ENCODE measurements around the gene ZNF385B. TPM values are rescaled to one million over a fixed set of nuclear protein-coding genes. Genes with fewer than 3 reads are reported as not detected.

ZNF385B gene
- total RNA-seq, 1 experiment from 2014 or later = 0.28 TPM

DNA sequence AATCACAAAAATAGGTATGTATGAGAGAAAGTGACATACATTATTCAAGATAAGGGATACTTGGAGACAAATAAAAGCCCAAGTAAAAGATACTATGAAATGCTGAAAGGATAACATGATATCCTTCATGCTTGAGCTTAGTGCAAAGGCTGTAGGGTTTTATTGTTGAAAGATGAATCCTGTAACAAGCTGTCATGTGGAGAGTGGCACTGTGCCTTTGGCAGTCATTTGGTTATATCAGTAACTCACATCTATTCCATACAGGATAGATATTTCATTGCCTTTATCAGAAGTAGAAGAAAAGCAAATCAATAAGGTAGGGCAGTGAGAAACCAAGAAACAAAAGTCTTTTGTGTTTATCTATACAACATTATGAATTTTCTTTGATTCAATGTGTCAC lies 211.0 kb downstream of the ZNF385B start:
- intact Hi-C loops (cut with micrococcal nuclease; ENCODE audit: unreplicated experiment) = no loop called here
- no TSS peak for BruUV-seq (replicated peaks)
- H3K27me3 ChIP-seq (ENCODE audit: control insufficient read depth, insufficient read depth, low read length) = no peaks in the 10 kb centered on the region
- H3K4me1 ChIP-seq (ENCODE audit: control insufficient read depth, insufficient read depth, low read length) = no peaks in the 10 kb centered on the region
- CTCF ChIA-PET = no interaction called here
- H3K27ac ChIP-seq (ENCODE audit: low read length) = no peak overlapping the region
- no peaks in the 10 kb centered on the region for H3K9me3 ChIP-seq (ENCODE audit: control insufficient read depth, insufficient read depth, low read depth, low read length)
- in situ Hi-C loops (cut with HindIII; ENCODE audit: low pct_unique_long_range_greater_than_20kb, low sequenced_read_pairs) = no loop called here
- H3K36me3 ChIP-seq (ENCODE audit: control insufficient read depth, insufficient read depth, low read length) = no peaks in the 10 kb centered on the region
- no peak overlapping the region for H3K4me3 ChIP-seq (ENCODE audit: low read depth in 2 of 2, low read length in 2 of 2)
- POLR2A ChIA-PET = no interaction called here
- DNase-seq (ENCODE audit: low read depth, low spot score) = no peak
- ATAC-seq = no peak
- TF ChIP-seq TCF7L2 (IDR thresholded peaks at IDR 0.05; ENCODE audit: low read depth, low read length) (no peak), SIN3A (IDR thresholded peaks at IDR 0.05; ENCODE audit: borderline replicate concordance, insufficient read depth, low read depth, low read length) (no peak), POLR2AphosphoS5 (IDR thresholded peaks at IDR 0.05; ENCODE audit: low read depth, low read length) (no peak)
- TF ChIP-seq, protein P1, sequence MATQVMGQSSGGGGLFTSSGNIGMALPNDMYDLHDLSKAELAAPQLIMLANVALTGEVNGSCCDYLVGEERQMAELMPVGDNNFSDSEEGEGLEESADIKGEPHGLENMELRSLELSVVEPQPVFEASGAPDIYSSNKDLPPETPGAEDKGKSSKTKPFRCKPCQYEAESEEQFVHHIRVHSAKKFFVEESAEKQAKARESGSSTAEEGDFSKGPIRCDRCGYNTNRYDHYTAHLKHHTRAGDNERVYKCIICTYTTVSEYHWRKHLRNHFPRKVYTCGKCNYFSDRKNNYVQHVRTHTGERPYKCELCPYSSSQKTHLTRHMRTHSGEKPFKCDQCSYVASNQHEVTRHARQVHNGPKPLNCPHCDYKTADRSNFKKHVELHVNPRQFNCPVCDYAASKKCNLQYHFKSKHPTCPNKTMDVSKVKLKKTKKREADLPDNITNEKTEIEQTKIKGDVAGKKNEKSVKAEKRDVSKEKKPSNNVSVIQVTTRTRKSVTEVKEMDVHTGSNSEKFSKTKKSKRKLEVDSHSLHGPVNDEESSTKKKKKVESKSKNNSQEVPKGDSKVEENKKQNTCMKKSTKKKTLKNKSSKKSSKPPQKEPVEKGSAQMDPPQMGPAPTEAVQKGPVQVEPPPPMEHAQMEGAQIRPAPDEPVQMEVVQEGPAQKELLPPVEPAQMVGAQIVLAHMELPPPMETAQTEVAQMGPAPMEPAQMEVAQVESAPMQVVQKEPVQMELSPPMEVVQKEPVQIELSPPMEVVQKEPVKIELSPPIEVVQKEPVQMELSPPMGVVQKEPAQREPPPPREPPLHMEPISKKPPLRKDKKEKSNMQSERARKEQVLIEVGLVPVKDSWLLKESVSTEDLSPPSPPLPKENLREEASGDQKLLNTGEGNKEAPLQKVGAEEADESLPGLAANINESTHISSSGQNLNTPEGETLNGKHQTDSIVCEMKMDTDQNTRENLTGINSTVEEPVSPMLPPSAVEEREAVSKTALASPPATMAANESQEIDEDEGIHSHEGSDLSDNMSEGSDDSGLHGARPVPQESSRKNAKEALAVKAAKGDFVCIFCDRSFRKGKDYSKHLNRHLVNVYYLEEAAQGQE (IDR thresholded peaks at IDR 0.05; ENCODE audit: insufficient read depth in 1 of 2, low read depth in 2 of 2, low read length in 1 of 2) = no peak
- TF ChIP-seq, protein P2, sequence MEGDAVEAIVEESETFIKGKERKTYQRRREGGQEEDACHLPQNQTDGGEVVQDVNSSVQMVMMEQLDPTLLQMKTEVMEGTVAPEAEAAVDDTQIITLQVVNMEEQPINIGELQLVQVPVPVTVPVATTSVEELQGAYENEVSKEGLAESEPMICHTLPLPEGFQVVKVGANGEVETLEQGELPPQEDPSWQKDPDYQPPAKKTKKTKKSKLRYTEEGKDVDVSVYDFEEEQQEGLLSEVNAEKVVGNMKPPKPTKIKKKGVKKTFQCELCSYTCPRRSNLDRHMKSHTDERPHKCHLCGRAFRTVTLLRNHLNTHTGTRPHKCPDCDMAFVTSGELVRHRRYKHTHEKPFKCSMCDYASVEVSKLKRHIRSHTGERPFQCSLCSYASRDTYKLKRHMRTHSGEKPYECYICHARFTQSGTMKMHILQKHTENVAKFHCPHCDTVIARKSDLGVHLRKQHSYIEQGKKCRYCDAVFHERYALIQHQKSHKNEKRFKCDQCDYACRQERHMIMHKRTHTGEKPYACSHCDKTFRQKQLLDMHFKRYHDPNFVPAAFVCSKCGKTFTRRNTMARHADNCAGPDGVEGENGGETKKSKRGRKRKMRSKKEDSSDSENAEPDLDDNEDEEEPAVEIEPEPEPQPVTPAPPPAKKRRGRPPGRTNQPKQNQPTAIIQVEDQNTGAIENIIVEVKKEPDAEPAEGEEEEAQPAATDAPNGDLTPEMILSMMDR (IDR thresholded peaks at IDR 0.05) = no peak

DNA sequence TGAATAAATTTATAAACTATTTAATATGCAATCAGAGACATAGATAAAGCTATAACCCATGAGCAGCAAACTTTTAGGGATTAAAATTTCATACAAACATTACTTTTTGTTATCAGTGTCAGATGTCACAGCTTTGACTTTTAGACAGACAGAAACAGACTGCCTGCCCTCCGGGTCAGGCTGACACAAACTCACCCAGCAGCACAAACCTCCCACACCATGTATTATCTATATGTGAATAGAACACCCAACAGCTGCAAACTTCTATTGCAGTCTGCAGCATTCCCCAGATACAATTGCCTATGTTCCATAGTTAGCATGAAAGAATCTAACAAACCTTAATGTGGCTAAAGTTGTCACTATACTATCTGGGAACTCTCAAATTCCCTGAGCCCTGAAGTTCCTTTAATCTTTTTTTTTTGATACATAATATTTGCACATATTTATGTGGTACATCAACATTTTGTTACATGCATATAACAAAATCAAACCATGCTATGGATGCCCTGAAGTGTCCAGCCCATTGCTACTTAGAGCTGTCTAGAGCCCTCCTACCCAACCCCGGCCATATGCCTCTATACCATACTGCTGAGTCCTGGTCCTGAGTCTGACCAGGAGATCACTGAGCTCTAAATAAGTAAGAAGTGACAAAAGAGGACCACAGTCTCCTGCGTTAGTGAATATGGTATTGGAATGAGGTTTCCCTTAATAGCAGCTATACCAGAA lies 214.4 kb downstream of the ZNF385B start:
- Histone ChIP-seq H3K27ac (ENCODE audit: low read length) (no peak overlapping the region), H3K9me3 (ENCODE audit: control insufficient read depth, insufficient read depth, low read depth, low read length) (no peaks in the 10 kb centered on the region), H3K36me3 (ENCODE audit: control insufficient read depth, insufficient read depth, low read length) (no peaks in the 10 kb centered on the region), H3K4me3 (ENCODE audit: low read depth in 2 of 2, low read length in 2 of 2) (no peak overlapping the region), H3K27me3 (ENCODE audit: control insufficient read depth, insufficient read depth, low read length) (no peaks in the 10 kb centered on the region), H3K4me1 (ENCODE audit: control insufficient read depth, insufficient read depth, low read length) (no peaks in the 10 kb centered on the region)
- in situ Hi-C loops (cut with HindIII; ENCODE audit: low pct_unique_long_range_greater_than_20kb, low sequenced_read_pairs) = no loop called here
- DNase-seq (ENCODE audit: low read depth, low spot score) (no peak), ATAC-seq (no peak)
- no TSS peak for BruUV-seq (replicated peaks)
- no peak for TF ChIP-seq TCF7L2 (IDR thresholded peaks at IDR 0.05; ENCODE audit: low read depth, low read length)
- no peak for TF ChIP-seq SIN3A (IDR thresholded peaks at IDR 0.05; ENCODE audit: borderline replicate concordance, insufficient read depth, low read depth, low read length)
- TF ChIP-seq POLR2AphosphoS5 (IDR thresholded peaks at IDR 0.05; ENCODE audit: low read depth, low read length) = no peak
- TF ChIP-seq, protein P1 (IDR thresholded peaks at IDR 0.05; ENCODE audit: insufficient read depth in 1 of 2, low read depth in 2 of 2, low read length in 1 of 2) = no peak
- intact Hi-C loops (cut with micrococcal nuclease; ENCODE audit: unreplicated experiment) = no loop called here
- CTCF ChIA-PET = no interaction called here
- POLR2A ChIA-PET = no interaction called here

Data from Panc1 (cell line).